IPS-NIHi7 (cell line): ENCODE results near the gene ZFAND2A.
"Not testable (repeated sequence)": the region's sequence is repeated elsewhere in the genome, so short reads cannot be mapped to it uniquely, and the experiment has no call there.

ENCODE experiments used
- DNase-seq: peaks from one replicate; pipeline ENCODE4 v3.0.0; 2012; ENCODE audit warnings: mixed read lengths; ENCODE audit errors: extremely low spot score

The ZFAND2A gene

DNA sequence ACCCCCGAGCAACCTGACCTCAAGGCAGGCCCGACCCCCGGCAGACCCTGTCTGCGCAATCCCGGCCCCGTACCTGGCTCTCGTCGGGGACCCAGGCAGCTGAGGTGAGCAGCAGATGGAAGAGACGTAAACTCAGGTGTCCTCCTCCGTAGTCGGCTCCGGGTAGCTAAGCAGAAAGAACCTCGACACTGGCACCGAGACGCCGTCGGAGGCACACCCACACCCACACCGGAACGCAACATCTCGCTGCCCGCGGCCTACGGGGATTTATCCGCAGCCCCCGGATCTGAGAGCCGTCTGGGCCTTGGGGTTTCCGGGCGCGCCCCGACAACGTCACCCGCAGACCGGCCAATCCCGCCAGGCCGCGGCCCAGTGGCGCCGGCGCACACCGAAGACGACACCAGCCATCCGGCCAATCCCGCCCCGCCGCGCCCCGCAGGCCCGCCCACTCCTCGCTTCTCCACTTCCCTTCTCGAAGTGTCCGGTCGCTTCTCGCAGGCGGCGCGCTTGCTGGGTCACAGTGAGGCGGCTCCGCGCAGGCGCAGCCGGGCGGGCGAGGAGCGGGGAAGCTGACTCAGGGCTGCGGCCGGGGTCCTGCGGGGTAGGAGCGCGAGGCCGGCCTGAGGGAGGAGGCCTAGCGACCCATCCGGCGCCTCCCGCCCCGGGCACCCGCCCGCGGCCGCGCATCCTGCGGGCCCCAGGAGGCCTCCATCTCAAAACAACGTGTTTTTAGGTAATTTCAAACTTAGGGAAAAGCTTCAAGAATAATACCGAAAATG lies at the start of gene ZFAND2A:
TSS of gene ZFAND2A (minus strand) at position 306 of the 779 bp plus-strand sequence. CDS start 1,984 bp downstream, outside the sequence.
- peak; percentile 99 for DNase-seq

GRCh38 chr7:1209097-1209496 lies 49.1 kb upstream of the ZFAND2A start:
- DNase-seq, result no peak

DNA sequence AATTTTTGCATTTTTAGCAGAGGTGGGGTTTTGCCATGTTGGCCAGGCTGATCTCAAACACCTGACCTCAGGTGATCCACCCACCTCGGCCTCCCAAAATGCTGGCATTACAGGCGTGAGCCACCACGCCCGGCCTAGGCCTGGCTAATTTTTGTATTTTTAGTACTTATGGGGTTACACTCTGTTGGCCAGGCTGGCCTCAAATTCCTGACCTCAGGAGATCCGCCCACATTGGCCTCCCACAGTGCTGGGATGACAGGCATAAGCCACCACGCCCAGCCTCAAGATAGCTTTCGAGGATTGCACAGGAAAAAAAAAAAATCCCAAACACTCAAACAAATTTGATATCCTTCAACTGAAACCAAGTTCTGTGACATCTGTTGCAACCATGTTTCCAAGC lies 45.7 kb upstream of the ZFAND2A start:
- DNase-seq, result not testable (repeated sequence)

DNA sequence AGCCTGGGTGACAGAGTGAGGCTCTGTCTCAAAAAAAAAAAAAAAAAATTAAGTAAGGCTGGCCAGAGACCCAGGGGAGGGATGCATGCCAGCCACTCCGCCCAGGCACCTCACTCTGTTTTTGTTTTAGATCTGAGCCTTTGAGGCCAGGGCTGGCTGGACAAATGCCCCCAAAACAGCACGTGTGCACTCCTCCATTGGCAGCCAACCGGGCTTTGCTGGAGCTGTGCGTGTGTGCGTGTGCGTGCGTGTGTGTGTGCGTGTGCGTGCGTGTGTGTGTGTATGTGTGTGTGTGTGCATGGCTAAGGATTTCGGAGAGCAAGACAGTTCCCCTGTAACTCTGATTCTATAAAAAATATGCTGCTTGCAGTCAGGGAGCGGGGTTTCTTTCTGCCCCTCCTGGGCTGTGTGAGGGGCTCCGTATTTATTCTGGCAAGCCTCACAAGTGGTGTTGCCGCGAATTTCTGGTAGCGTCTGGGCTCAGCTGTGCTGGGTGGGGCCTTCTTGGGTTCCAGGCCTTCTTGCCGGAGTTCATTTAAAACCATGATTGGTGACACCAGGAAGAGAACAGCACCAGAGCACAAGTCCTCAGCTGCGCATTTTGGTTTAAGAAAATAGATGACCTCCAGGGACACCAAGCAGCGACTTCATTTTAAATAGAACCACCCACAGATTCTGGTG lies 44.6 kb upstream of the ZFAND2A start:
- DNase-seq, result no peak

GRCh38 chr7:1202914-1203313 lies 42.9 kb upstream of the ZFAND2A start:
- not testable (repeated sequence) for DNase-seq

DNA sequence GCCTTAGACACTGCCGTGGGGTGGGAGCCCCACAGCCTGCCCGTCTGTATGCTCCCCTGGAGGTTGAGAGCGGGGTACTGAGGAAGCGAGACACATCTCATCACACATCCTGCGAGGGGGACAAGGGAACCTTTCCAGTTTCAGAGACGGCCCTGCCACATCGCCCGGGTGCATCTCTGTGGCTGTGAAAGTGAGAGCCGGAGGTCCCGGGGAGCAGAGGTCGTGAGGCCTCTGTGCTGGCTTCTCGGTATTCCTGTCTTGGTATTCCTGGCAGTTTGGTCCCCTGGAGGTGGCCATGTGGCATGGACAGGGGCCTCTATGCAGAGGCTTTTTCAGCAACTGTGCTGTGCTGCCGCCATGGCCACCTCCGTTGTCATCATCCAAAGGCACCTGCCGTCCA lies 41.9 kb upstream of the ZFAND2A start:
- DNase-seq, result no peak

GRCh38 chr7:1200045-1200444 lies 40.0 kb upstream of the ZFAND2A start:
- no peak for DNase-seq

- no peak for DNase-seq
Measured at GRCh38 chr7:1197997-1198625, 38.1 kb upstream of the ZFAND2A start.

DNA sequence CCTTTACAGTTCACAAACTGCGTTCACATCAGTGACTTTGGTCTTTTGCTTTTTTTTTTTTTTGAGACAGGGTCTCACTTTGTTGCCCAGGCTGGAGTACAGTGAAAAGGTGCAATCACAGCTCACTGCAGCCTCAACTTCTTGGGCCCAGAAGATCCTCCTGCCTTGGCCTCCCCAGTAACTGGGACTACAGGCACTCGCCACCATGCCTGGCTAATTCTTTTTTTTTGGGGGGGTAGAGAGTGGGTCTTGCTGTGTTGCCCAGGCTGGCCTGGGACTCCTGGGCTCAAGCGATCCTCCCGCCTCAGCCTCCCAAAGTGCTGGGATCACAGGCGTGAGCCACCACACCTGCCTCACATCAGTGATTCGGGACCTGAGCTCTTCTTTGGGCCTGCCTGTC lies 37.0 kb upstream of the ZFAND2A start:
- DNase-seq, result no peak

- not testable (repeated sequence) for DNase-seq
Measured at GRCh38 chr7:1196441-1196840, 36.4 kb upstream of the ZFAND2A start.

DNA sequence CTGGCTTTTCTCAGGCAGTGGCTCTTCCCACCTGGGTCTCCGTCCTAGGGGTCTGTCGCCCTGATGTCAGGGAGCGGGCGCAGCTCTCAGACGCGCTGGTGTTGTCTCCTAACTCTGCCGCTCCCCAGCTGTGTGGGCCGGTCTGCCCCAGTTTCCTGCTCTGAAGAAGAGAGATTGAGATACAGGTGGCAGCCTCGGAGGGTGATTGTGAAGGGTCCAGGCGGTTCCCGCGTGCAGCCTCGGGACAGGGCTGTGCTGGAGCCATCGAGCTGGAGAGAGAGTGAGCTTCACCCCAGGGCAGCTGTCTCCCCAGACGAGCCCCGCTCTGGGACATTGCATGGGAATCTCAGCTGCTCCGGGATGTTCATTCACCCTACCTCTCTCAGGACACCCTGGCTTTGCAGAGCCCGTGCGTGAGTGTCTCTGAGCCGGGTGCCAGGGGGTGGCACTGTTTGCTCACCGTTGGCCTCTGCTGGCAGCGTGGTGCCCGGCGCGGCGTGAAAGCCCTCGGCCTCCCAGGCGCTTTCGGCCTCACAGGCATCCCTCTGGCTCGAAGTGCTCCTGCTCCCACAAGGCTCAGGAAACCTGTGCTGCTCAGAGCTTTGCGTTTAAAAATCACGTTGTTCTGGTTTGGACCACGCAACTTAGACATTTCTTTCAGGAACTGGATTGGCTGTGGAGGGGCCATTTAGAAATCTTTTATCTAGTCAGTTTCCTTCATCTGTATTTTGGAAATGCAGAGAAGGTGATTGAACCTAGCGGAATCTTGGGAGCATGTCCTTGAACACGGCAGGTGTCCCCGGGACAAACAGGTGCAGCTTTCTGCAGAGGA lies 33.8 kb upstream of the ZFAND2A start:
- DNase-seq, result peak; percentile 71

DNA sequence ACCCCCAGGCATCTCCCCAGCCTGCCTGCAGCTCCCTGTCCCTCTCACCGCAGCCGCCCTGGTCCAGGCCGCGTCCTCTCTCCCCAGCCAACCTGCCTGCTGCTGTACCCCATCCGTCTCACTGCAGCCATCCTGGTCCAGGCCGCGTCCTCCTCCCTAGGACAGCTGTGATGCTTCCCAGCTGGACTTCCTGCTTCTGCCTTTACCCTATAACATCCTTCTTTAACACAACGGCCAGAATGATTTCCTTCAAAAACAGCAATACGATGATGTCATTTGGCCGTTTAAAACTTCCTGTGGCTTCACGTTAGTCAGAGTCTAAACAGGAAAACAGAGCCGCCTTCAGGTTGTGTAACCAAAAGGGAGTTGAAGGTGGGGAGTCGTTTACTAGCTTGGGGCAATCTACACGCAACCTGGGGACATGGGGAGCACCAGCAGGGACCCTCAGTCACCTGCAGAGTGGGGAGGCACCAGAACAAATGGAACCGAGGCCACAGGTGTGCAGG lies 32.2 kb upstream of the ZFAND2A start:
- no peak for DNase-seq

DNA sequence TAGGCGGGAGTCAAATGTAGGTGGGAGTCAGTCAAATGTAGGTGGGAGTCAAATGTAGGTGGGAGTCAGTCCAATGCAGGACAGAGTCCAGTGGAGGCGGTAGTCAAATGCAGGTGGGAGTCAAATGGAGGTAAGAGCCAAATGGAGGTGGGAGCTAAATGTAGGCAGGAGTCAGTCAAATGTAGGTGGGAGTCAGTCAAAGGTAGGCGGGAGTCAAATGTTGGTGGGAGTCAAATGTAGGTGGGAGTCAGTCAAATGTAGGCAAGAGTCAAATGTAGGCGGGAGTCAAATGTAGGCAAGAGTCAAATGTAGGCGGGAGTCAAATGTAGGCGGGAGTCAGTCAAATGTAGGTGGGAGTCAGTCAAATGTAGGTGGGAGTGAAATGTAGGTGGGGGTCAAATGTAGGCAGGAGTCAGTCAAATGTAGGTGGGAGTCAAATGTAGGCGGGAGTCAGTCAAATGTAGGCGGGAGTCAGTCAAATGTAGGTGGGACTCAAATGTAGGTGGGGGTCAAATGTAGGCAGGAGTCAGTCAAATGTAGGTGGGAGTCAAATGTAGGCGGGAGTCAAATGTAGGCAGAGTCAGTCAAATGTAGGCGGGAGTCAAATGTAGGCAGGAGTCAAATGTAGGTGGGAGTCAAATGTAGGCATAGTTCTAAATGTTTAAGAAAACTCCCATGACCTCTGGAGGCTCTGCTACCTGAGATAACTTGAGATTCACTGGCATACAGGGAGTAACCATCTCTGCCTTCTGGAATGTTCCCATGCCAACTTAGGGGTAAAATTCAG lies 30.2 kb upstream of the ZFAND2A start:
- no peak for DNase-seq

DNA sequence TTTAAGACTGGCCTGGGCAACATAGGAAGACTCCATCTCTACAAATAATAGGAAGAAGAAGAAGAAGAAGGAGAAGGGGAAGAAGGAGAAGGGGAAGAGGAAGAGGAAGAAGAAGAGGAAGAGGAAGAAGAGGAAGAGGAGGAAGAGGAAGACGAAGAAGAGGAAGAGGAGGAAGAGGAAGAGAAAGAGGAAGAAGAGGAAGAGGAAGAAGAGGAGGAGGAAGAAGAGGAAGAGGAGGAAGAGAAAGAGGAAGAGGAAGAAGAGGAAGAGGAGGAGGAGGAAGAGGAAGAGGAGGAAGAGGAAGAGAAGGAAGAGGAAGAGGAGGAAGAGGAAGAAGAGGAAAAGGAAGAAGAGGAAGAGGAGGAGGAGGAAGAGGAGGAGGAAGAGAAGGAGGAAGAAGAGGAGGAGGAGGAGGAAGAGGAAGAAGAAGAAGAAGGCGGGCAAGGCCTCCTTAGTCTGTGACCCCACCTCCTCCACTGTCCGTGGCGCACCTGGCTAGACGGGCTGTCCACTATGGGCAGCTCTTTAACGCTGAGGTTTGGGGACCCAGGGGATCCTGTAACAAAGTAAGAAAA lies 28.8 kb upstream of the ZFAND2A start:
- no peak for DNase-seq

GRCh38 chr7:1187127-1187526 lies 27.1 kb upstream of the ZFAND2A start:
- DNase-seq, result no peak

- DNase-seq, result no peak
Measured at GRCh38 chr7:1181640-1182039, 21.6 kb upstream of the ZFAND2A start.

DNA sequence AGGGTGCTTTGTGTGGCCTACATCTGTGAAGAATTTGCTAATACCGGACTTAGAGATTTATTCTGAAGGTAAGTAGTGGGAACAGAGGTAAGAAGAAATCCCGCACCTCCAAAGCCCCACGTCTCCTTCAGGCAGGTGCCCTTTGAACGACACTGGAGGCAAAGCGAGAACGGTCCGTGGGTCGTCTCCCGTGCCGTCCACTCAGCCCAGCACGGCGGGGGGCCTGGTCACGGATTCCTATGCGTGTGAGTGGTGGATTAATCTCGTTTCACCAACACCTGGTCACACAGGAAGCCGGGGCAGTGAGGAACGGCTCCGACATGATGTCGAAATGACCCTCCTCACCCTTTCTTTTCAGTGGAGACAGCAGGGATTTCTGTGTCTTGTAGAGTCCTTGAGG lies 21.0 kb upstream of the ZFAND2A start:
- DNase-seq, result no peak

DNA sequence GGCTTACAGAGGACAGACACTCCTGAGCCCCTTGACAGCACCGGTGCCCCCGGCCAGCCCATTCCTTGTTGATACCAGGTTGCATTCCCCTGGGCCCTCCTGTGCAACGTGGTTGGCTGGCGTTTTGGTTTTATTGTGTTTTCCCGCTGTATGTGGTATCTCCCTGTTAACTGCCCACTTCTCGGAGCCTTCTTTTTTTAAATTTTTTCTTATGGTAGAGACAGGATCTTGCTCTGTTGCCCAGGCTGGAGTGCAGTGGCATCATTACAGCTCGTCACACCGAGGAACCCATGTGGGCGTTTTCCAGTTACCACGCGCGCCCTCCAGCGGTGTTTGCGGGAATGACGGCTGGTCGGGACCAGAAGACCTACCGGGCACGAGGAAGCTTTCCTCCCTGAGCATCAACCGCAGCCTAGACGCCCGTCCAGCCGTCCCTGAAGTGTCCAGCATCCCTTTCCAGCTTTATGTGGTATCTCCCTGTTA lies 16.9 kb upstream of the ZFAND2A start:
- DNase-seq, result peak; percentile 72

DNA sequence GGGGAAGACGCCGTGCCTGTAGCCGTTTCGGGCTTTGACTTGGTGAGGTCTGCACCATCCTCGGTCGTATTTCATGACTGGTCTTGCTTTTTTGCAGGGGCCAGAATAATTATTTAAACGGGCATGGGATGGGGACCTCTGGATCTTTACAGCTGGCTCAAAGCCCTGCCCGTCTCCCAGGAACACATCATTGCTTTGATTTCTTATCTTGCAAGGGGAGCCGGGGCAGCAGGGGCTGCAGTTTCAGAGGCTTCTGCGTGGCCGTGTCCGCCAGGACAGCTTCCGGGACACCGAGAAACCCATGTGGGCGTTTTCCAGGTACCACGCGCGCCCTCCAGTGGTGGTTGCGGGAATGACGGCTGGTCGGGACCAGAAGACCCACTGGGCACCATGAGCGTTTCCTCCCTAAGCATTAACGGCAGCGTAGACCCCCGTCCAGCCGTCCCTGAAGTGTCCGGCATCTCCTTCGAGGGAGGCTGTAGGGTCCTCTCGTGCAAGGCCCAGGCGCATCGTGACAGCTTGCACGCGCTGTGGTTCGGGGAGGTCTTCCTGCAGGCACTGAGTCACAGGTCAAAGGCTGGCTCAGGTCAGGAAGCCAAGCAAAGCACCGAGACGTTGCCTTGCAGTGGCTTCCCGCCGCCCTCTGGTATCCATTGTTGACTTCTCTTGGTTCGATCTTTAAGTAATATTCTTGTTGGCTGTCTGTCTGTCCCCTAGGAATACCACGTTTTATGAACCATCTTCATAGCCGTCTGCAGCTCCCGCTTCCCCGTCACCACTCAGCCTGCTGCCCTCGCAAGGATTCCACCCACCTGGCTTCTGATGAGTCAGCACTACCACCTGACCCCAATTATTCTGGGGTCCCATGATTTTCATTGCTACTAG lies 16.2 kb upstream of the ZFAND2A start:
- DNase-seq, result peak; percentile 84
